Amygdala (tissue), 56 donors: Measurements from ENCODE around the gene SAP130.
A peak's percentile ranks its signal among the peaks of the same experiment; 100 is the strongest.

Experiments used
- DNase-seq, 56 donors: peaks; one replicate each; lab custom pipeline; 2025; lab: John Stamatoyannopoulos, UW

The SAP130 gene

GRCh38 chr2:128027278-128027800 is 520 bp downstream of the SAP130 start:
- peak; percentile 67 to 100 (median 99) for DNase-seq

- DNase-seq, result peak in 14 of 56 donors; percentile 24 to 67 (median 45)
These were observed 1.2 kb downstream of the SAP130 start for GRCh38 chr2:128026448-128027277.

- DNase-seq, result no peak
These were observed 3.0 kb downstream of the SAP130 start for GRCh38 chr2:128024816-128025215.

- DNase-seq, result no peak
These were observed 10.3 kb downstream of the SAP130 start for GRCh38 chr2:128017561-128017960.

- DNase-seq, result peak in 11 of 56 donors; percentile 1 to 39 (median 13)
These were observed 11.2 kb downstream of the SAP130 start for GRCh38 chr2:128016620-128017019.

GRCh38 chr2:128012698-128013097 is 15.2 kb downstream of the SAP130 start:
- no peak for DNase-seq

- DNase-seq, result no peak
These were observed 19.7 kb downstream of the SAP130 start for GRCh38 chr2:128008074-128008672.

- DNase-seq, result no peak
These were observed 23.4 kb downstream of the SAP130 start for GRCh38 chr2:128004509-128004908.

GRCh38 chr2:128003463-128003862 is 24.4 kb downstream of the SAP130 start:
- no peak for DNase-seq

- no peak for DNase-seq
These were observed 31.7 kb downstream of the SAP130 start for GRCh38 chr2:127996160-127996559.

GRCh38 chr2:127995725-127996124 is 32.1 kb downstream of the SAP130 start:
- no peak for DNase-seq

- DNase-seq, result no peak
These were observed 34.2 kb downstream of the SAP130 start for GRCh38 chr2:127993659-127994058.

- DNase-seq, result no peak
These were observed 36.1 kb downstream of the SAP130 start for GRCh38 chr2:127991742-127992141.

GRCh38 chr2:127986548-127987079 is 41.2 kb downstream of the SAP130 start:
- DNase-seq, result peak in 19 of 56 donors; percentile 13 to 76 (median 31)

- DNase-seq, result peak in 17 of 56 donors; percentile 6 to 75 (median 27)
These were observed 42.1 kb downstream of the SAP130 start for GRCh38 chr2:127985735-127986134.

GRCh38 chr2:127985026-127985734 is 42.7 kb downstream of the SAP130 start:
- DNase-seq, result no peak

- DNase-seq, result no peak
These were observed 43.3 kb downstream of the SAP130 start for GRCh38 chr2:127984551-127984950.

GRCh38 chr2:127969446-127969845 is 58.4 kb downstream of the SAP130 start:
- no peak for DNase-seq

GRCh38 chr2:127968610-127969339 is 59.1 kb downstream of the SAP130 start:
- DNase-seq, result peak in 10 of 56 donors; percentile 11 to 48 (median 21)

- no peak for DNase-seq
These were observed 66.1 kb downstream of the SAP130 start for GRCh38 chr2:127961729-127962128.
